HepG2 (cell line): ENCODE results near the gene FABP2. TPM values are rescaled to one million over a fixed set of nuclear protein-coding genes. Genes with fewer than 3 reads are reported as not detected.

ENCODE experiments used
- ATAC-seq: fragments of 200-7000 bp; cut with Tn5 transposase; 3 replicates; pipeline ENCODE4 v1.9.1; 2020; ENCODE audit warnings: mild to moderate bottlenecking, moderate library complexity
- BruUV-seq: library from RNA; stranded (reverse); fragments of 400-500 nt; replicated peaks from 2 replicates; lab custom pipeline; 2021; lab: Mats Ljungman, UMichigan
- CTCF ChIA-PET: fragments of 300-600 bp; formaldehyde crosslinking; extraction: SDS; loops from one replicate; lab custom pipeline; 2021; ENCODE audit warnings: low total read pairs, inconsistent platforms, low intra/inter-chr PET ratio; lab: Yijun Ruan, JAX
- POLR2A ChIA-PET: fragments of 350-600 bp; sonication (Branson Sonifier 250); formaldehyde crosslinking; loops from one replicate; lab custom pipeline; 2020; ENCODE audit warnings: antibody characterized with exemption, inconsistent platforms; lab: Yijun Ruan, JAX
- DNase-seq: peaks from one replicate; pipeline ENCODE4 v3.0.0-alpha.2; 2015; ENCODE audit warnings: low spot score
- FAIRE-seq: peaks from 3 replicates; lab custom pipeline; 2011; peaks lifted over from hg19 to GRCh38; lab: Jason Lieb, UNC
- H2AFZ ChIP-seq: one replicate; pipeline ENCODE4 v1.6.1; 2011; ENCODE audit warnings: low read length, inconsistent platforms
- H3K27ac ChIP-seq: fragments of 300-600 bp; 3 replicates; pipeline ENCODE4 v1.8.0; 2011; ENCODE audit warnings: mixed run types, mild to moderate bottlenecking, mixed read lengths, low read length, inconsistent platforms; ENCODE audit not compliant: insufficient read depth; ENCODE audit errors: extremely low read length
- H3K27me3 ChIP-seq, 2 experiments: fragments of 200-600 bp in 1 of 2; 2 replicates in 1 of 2; 3 replicates in 1 of 2; pipeline versions ENCODE4 v1.6.0 to v1.8.0; 2011; ENCODE audit warnings: low read length in 2 of 2, mild to moderate bottlenecking in 2 of 2, moderate library complexity in 2 of 2, inconsistent platforms in 1 of 2; ENCODE audit not compliant: insufficient read depth in 2 of 2, control insufficient read depth in 1 of 2
- H3K36me3 ChIP-seq, 2 experiments: fragments of 200-600 bp in 1 of 2; replicated peaks in 1 of 2; 2 replicates in 1 of 2; 3 replicates in 1 of 2; pipeline versions ENCODE4 v1.5.1 to v1.8.0; 2011; ENCODE audit warnings: low read length in 2 of 2, inconsistent platforms in 1 of 2; ENCODE audit not compliant: insufficient read depth in 2 of 2, control insufficient read depth in 1 of 2
- H3K4me1 ChIP-seq: 2 replicates; pipeline ENCODE4 v1.5.1; 2012; ENCODE audit warnings: low read length, inconsistent platforms; ENCODE audit not compliant: insufficient read depth
- H3K4me2 ChIP-seq: 2 replicates; pipeline ENCODE4 v1.6.0; 2011; ENCODE audit warnings: low read depth, low read length, inconsistent platforms
- H3K4me3 ChIP-seq, 3 experiments: fragments of 200-600 bp in 1 of 3; sonication (generic), shearing (Covaris generic) in 1 of 3; replicated peaks in 1 of 3; 2 replicates each; pipeline ENCODE4 v1.5.1; 2011 to 2016; ENCODE audit warnings: low read length in 3 of 3, inconsistent platforms in 2 of 3, low read depth in 2 of 3, mild to moderate bottlenecking in 2 of 3, control low read depth in 1 of 3, mixed read lengths in 1 of 3; ENCODE audit not compliant: insufficient read depth in 1 of 3
- H3K79me2 ChIP-seq: one replicate; pipeline ENCODE4 v1.6.1; 2011; ENCODE audit warnings: low read length, inconsistent platforms; ENCODE audit not compliant: insufficient read depth
- H3K9ac ChIP-seq: 2 replicates; pipeline ENCODE4 v1.6.0; 2011; ENCODE audit warnings: mild to moderate bottlenecking, low read depth, low read length, inconsistent platforms; ENCODE audit not compliant: insufficient read depth
- H3K9me3 ChIP-seq: 2 replicates; pipeline ENCODE4 v1.5.1; 2012; ENCODE audit warnings: mild to moderate bottlenecking, low read length
- H4K20me1 ChIP-seq: 2 replicates; pipeline ENCODE4 v1.6.0; 2011; ENCODE audit warnings: inconsistent platforms, mild to moderate bottlenecking, low read length, moderate library complexity; ENCODE audit not compliant: insufficient read depth
- SP140L ChIP-seq: sonication (generic); formaldehyde crosslinking; IDR thresholded peaks from 2 replicates; pipeline ENCODE4 v1.4.0; 2020; ENCODE audit warnings: missing genetic modification reagents, borderline replicate concordance
- ZNF460 ChIP-seq: sonication (generic); formaldehyde crosslinking; IDR thresholded peaks from 2 replicates; pipeline ENCODE4 v1.5.1; 2020; ENCODE audit warnings: missing genetic modification reagents, mild to moderate bottlenecking, borderline replicate concordance
- ZNF800 ChIP-seq: sonication (generic); formaldehyde crosslinking; IDR thresholded peaks from 2 replicates; pipeline ENCODE4 v1.4.0; 2020; ENCODE audit warnings: missing genetic modification reagents
- whole genome bisulfite sequencing: methylation state at CpG from one replicate; pipeline ENCODE4 v1.1.6; 2017; ENCODE audit warnings: low lambda C conversion rate; 5-methylcytosine and 5-hydroxymethylcytosine counted together
- in situ Hi-C: cut with HindIII; loops from 2 replicates; pipeline ENCODE4 v1.10.0; 2017; ENCODE audit warnings: low pct_unique_long_range_greater_than_20kb; ENCODE audit not compliant: extremely low pct_ligation_motif_present
- intact Hi-C: fragments of 100-400 bp; cut with micrococcal nuclease; formaldehyde crosslinking; loops from one replicate; pipeline ENCODE4 v1.10.0; 2022; ENCODE audit not compliant: unreplicated experiment
- polyA plus RNA-seq, 8 experiments: library from polyadenylated mRNA; depleted of rRNA in 3 of 8; stranded (reverse) in 7 of 8; unstranded in 1 of 8; fragments of >200 nt; fragmentation: Illumina TruSeq in 4 of 8; extraction: Trizol in 4 of 8; gene quantifications; 2 replicates each; pipeline versions ENCODE4 v1.2.1 to v1.2.3, GENCODE V29; 2011 to 2016; ENCODE audit warnings: low read depth in 4 of 8, missing spikeins in 1 of 8, mixed read lengths in 1 of 8; ENCODE audit not compliant: insufficient read depth in 1 of 8
- total RNA-seq, 5 experiments: library from RNA; depleted of rRNA; stranded (reverse); fragments of >200 nt; fragmentation: Illumina TruSeq; extraction: Trizol; gene quantifications; 2 replicates each; pipeline ENCODE4 v1.2.3, GENCODE V29; 2016; ENCODE audit warnings: low read depth in 1 of 5
- TF ChIP-seq, protein P1 (sequence below): sonication (generic); formaldehyde crosslinking; IDR thresholded peaks from 2 replicates; pipeline ENCODE4 v1.5.0; 2020; ENCODE audit warnings: mild to moderate bottlenecking, missing genetic modification reagents
- TF ChIP-seq, protein P2 (sequence below): sonication (generic); formaldehyde crosslinking; IDR thresholded peaks from 2 replicates; pipeline ENCODE4 v1.5.0; 2020; ENCODE audit warnings: mild to moderate bottlenecking, missing genetic modification reagents, borderline replicate concordance

Gene FABP2
- total and polyA plus RNA-seq, 2 of the 13 experiments (the other 11 are each of a cell fraction or from before 2014, with no cell fraction given): 0.78 to 1.2 TPM

DNA sequence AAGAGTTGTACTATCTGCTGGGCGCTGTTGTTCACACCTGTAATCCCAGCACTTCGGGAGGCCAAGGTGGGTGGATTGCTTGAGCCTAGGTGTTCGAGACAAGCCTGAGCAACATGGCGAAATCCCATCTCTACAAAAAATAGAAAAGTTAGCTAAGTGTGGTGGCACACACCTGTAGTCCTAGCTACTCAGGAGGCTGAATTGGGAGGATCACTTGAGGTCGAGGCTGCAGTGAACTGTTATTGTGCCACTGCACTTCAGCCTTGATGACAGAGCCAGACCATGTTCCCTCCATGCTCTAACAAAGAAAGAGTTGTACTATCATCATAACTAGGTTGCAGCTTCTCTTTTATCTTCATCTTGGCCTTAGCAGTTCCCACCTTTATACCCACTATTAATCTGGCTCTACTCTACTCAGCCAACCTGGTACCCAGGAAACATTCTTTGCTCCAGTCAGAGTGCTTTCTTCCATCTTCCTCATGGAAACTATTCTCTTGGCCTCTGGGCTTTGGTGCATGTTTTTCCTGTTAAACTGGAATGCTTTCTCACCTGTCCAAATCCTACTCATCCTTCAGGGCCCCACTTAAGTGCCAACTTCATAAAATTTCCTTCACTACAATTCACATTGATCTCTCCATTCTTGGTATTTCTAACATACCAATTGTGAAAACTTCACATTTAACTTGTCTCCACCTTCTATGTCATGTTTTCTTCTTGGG, 18.2 kb downstream of the FABP2 start:
- H3K79me2 ChIP-seq: peaks cover 22% of the 10 kb centered on the region
- no peak for ATAC-seq
- no peak for FAIRE-seq
- TF ChIP-seq, protein P1, sequence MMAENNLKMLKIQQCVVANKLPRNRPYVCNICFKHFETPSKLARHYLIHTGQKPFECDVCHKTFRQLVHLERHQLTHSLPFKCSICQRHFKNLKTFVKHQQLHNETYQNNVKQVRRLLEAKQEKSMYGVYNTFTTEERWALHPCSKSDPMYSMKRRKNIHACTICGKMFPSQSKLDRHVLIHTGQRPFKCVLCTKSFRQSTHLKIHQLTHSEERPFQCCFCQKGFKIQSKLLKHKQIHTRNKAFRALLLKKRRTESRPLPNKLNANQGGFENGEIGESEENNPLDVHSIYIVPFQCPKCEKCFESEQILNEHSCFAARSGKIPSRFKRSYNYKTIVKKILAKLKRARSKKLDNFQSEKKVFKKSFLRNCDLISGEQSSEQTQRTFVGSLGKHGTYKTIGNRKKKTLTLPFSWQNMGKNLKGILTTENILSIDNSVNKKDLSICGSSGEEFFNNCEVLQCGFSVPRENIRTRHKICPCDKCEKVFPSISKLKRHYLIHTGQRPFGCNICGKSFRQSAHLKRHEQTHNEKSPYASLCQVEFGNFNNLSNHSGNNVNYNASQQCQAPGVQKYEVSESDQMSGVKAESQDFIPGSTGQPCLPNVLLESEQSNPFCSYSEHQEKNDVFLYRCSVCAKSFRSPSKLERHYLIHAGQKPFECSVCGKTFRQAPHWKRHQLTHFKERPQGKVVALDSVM (CRISPR knock-in tag): peak; percentile 80
- TF ChIP-seq SP140L (CRISPR knock-in tag) (no peak), ZNF460 (CRISPR knock-in tag) (peak; percentile 60; the same call in 1 of the 2 replicates), ZNF800 (CRISPR knock-in tag) (no peak)
- TF ChIP-seq, protein P2, sequence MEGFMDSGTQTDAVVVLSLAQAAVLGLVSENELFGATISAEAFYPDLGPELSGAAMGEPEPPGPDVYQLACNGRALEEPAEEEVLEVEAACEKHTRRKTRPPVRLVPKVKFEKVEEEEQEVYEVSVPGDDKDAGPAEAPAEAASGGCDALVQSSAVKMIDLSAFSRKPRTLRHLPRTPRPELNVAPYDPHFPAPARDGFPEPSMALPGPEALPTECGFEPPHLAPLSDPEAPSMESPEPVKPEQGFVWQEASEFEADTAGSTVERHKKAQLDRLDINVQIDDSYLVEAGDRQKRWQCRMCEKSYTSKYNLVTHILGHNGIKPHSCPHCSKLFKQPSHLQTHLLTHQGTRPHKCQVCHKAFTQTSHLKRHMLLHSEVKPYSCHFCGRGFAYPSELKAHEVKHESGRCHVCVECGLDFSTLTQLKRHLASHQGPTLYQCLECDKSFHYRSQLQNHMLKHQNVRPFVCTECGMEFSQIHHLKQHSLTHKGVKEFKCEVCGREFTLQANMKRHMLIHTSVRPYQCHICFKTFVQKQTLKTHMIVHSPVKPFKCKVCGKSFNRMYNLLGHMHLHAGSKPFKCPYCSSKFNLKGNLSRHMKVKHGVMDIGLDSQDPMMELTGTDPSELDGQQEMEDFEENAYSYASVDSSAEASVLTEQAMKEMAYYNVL (CRISPR knock-in tag): no peak
- no peaks in the 10 kb centered on the region for H3K9me3 ChIP-seq
- no peak overlapping the region for H3K9ac ChIP-seq
- no TSS peak for BruUV-seq
- intact Hi-C loops (loop anchor here (5.0 kb wide), 2 partner anchors 321 to 749 kb away; no protein-coding TSS in a partner anchor), in situ Hi-C loops (no loop called here)
- H3K4me2 ChIP-seq: peak overlapping the region; percentile 10; the same call in 1 of the 2 replicates
- no peaks in the 10 kb centered on the region; the same call in 1 of the 2 replicates for H4K20me1 ChIP-seq
- CTCF ChIA-PET: no interaction called here
- no peak for DNase-seq
- H3K4me3 ChIP-seq: no peak overlapping the region
- peaks cover 0 to 9% of the 10 kb centered on the region in 2 experiments; a peak in 2 of 5 replicates for H3K27me3 ChIP-seq
- no peaks in the 10 kb centered on the region for H3K36me3 ChIP-seq
- POLR2A ChIA-PET: no interaction called here
- H3K4me1 ChIP-seq: peaks cover 44% of the 10 kb centered on the region
- H2AFZ ChIP-seq: no peak overlapping the region
- 96% methylated on average over 5 of the region's 5 CpGs for WGBS
- H3K27ac ChIP-seq: no peak overlapping the region
